Measurements from ENCODE around the gene SPRTN. TPM values are rescaled to one million over a fixed set of nuclear protein-coding genes. Genes with fewer than 3 reads are reported as not detected.
A peak's percentile ranks its signal among the peaks of the same experiment; 100 is the strongest.

Gene SPRTN
- total RNA-seq, 2 donors from 2014 or later, result 7.4 to 13.5 TPM

GRCh38 chr1:231357187-231357772 lies 19.2 kb downstream of the SPRTN start:
- Mint-ChIP-seq H3K9me3 (no peaks in the 10 kb centered on the region), H3K27ac (no peak overlapping the region), H3K36me3 (peaks cover 5 to 6% of the 10 kb centered on the region in 2 donors)
- DNase-seq (ENCODE audit: low spot score in 2 of 2) (no peak), ATAC-seq (no peak)

DNA sequence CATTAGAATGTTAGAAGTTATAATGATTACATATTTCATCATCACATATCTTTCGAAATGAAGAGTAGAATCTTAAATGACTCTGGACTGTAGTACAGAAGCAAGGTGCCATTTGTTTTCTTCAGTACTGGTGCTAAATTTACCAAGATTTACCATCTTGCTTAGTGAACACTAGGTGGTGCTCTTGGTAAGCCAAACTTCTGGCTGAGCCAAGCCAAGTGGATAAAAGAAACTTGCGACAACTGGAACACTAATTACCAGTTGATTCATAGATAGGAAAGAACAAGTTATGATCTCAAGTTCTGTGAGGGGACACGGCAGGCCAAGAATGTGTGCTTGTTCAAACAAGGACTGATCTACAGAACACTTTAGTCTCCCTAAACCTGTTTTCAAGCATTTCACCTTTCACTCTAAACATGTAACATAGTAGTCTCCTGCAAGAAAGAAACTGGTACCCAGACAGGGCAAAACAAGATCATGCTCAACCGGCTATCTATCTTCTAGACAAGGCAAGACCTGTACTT lies 19.8 kb downstream of the SPRTN start:
- ATAC-seq (peak; percentile 72 to 79), DNase-seq (ENCODE audit: low spot score in 2 of 2) (peak in 1 of 2 donors; percentile 19)
- Mint-ChIP-seq H3K27ac (peak overlapping the region in 1 of 2 donors; percentile 34), H3K9me3 (no peaks in the 10 kb centered on the region), H3K36me3 (peaks cover 5 to 6% of the 10 kb centered on the region in 2 donors)

- DNase-seq (ENCODE audit: low spot score in 2 of 2) (no peak), ATAC-seq (peak; percentile 45 to 52)
- H3K9me3 Mint-ChIP-seq, result no peaks in the 10 kb centered on the region
- H3K36me3 Mint-ChIP-seq, result peaks cover 5 to 6% of the 10 kb centered on the region in 2 donors
- no peak overlapping the region for H3K27ac Mint-ChIP-seq
Observed at GRCh38 chr1:231359113-231359512, 21.0 kb downstream of the SPRTN start.

GRCh38 chr1:231362325-231362724 lies 24.2 kb downstream of the SPRTN start:
- Mint-ChIP-seq H3K36me3 (peaks cover 5 to 6% of the 10 kb centered on the region in 2 donors), H3K27ac (no peak overlapping the region), H3K9me3 (no peaks in the 10 kb centered on the region)
- DNase-seq (ENCODE audit: low spot score in 2 of 2) (no peak), ATAC-seq (no peak)

- DNase-seq (ENCODE audit: low spot score in 2 of 2), result no peak
- Mint-ChIP-seq H3K27ac (no peak overlapping the region), H3K36me3 (peaks cover 5 to 6% of the 10 kb centered on the region in 2 donors), H3K9me3 (no peaks in the 10 kb centered on the region)
- no peak for ATAC-seq
Observed at GRCh38 chr1:231363624-231364023, 25.5 kb downstream of the SPRTN start.

DNA sequence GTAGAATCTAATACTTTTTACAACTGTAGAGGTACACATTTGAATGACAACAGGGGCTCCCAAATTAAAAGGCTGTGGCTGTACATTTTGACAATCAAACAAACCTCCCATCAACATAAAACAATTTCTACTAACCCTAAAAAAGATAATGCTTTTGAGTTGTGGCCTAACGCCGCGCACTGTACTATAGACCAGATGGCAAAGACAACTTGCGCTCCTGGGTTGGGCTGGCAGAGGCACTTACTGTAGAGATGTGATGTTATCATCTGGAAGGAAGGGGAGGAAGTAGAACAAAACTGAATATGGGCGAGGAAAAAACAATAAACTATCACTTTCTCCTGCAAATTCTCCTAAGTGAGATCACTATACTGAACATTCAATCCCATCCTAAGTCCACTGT lies 26.1 kb downstream of the SPRTN start:
- Mint-ChIP-seq H3K9me3 (no peaks in the 10 kb centered on the region), H3K27ac (no peak overlapping the region), H3K36me3 (peaks cover 5 to 6% of the 10 kb centered on the region in 2 donors)
- ATAC-seq, result no peak
- DNase-seq (ENCODE audit: low spot score in 2 of 2), result no peak

GRCh38 chr1:231369282-231369681 lies 31.2 kb downstream of the SPRTN start:
- Mint-ChIP-seq H3K36me3 (no peaks in the 10 kb centered on the region), H3K27ac (no peak overlapping the region), H3K9me3 (no peaks in the 10 kb centered on the region)
- no peak for DNase-seq (ENCODE audit: low spot score in 2 of 2)
- ATAC-seq, result no peak

DNA sequence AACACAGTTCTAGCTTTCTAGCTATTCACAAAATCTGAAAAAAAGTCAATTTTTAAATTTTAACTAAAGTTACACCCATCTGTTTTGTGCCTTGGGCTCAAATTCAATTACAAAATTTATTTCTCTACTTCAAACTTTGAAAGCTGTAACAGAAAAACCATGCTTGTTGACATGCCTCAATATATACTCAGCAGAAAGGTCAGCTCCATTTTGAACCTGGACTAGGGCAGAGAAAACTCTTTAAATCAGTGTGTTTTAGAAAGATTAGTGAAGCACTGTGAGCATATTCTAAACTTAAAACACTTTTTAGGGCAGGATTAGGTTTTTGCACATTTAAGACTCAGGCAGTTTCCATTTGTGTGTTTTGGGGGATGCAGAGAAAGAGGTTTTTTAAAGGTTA lies 34.4 kb downstream of the SPRTN start:
- Mint-ChIP-seq H3K27ac (no peak overlapping the region), H3K9me3 (no peaks in the 10 kb centered on the region), H3K36me3 (no peaks in the 10 kb centered on the region)
- no peak for DNase-seq (ENCODE audit: low spot score in 2 of 2)
- no peak for ATAC-seq

DNA sequence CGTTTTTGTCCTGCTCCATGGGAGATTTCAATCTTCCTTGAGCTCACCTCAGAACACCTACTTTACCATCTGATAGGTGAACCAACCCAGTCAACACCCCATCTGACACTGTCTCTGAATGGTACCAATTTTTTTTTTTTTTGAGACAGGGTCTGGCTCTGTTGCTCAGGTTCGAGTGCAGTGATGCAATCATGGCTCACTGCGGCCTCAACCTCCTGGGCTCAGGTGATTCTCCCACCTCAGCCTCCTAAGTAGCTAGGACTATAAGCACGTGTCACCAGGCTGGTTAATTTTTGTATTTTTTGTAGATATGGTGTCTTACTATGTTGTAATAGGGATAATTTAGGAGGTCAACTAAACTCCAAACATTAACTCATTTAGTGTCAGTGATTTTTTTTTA lies 36.3 kb downstream of the SPRTN start:
- ATAC-seq, result no peak
- no peak for DNase-seq (ENCODE audit: low spot score in 2 of 2)
- no peak overlapping the region for H3K27ac Mint-ChIP-seq
- no peaks in the 10 kb centered on the region for H3K9me3 Mint-ChIP-seq
- no peaks in the 10 kb centered on the region for H3K36me3 Mint-ChIP-seq

DNA sequence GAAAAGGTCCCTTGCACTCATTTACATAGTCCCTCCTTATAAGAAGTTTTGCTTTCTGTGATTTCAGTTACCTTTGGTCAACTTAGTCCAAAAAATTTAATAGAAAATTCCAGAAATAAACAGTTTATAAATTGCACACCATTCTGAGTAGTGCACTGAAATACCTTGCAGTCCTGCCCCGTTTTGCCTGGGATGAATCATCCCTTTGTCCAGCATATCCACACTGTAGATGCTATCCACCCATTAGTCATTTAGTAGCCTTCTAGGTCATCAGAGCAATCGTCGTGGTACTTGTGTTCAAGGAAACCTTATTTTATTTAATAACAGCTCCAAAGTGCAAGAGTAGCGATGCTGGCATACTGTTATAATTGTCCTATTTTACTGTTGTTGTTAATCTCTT lies 38.0 kb downstream of the SPRTN start:
- H3K27ac Mint-ChIP-seq, result peak overlapping the region in 1 of 2 donors; percentile 58
- no peak for ATAC-seq
- H3K9me3 Mint-ChIP-seq, result no peaks in the 10 kb centered on the region
- no peak for DNase-seq (ENCODE audit: low spot score in 2 of 2)
- H3K36me3 Mint-ChIP-seq, result no peaks in the 10 kb centered on the region

DNA sequence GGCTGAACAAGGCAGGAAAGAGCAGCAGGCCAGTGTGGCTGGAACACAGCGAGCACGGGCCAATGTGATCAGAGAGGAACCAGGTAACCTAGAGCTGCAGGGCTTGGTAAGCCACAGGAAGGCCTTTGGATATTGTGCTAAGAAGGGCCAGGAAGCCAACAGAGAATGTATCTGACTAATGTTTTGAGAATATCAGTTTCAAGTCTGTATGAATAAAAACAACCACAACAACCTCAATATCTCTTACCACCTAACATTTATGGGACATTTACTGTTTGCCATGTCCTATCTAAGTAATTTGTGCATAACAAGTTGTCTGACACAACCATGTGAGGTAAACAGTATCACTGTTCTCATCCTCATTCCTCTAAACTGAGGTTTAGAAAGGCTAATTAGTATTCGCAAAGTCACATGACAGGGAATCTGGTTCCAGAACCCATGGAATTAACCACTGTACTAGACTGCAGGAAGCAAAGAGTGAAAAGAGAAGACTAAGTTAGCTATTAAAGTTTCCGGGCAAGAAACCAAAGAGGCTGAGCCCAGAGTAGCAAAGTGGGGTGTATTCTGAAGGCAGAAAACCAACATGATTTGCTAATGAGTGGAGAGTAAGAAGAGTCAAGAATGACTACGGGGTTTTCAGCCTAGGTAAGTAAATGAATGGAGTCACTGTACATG lies 38.9 kb downstream of the SPRTN start:
- DNase-seq (ENCODE audit: low spot score in 2 of 2) (peak in 1 of 2 donors; percentile 26), ATAC-seq (peak; percentile 90 to 94)
- H3K36me3 Mint-ChIP-seq, result no peaks in the 10 kb centered on the region
- H3K9me3 Mint-ChIP-seq, result no peaks in the 10 kb centered on the region
- peak overlapping the region; percentile 58 to 82 for H3K27ac Mint-ChIP-seq

DNA sequence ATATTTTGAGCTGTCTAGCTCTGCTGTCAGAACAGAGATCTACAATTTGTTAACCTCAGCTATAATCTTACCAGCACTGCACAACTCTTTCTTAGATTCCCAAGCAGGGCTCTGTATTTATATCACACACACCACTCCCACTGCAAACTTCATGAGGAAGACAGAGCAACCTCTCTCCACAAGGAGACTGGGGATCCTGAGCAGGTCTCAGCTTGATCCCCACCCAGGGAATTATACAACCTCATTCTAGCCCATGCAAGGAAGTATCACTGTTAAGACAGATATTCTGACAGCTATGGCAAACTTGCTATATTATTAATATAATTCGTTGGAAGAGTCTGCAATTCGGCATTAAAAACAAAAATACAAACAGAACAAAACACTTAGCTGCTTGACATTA lies 43.6 kb downstream of the SPRTN start:
- ATAC-seq (no peak), DNase-seq (ENCODE audit: low spot score in 2 of 2) (no peak)
- Mint-ChIP-seq H3K9me3 (no peaks in the 10 kb centered on the region), H3K36me3 (no peaks in the 10 kb centered on the region), H3K27ac (no peak overlapping the region)

DNA sequence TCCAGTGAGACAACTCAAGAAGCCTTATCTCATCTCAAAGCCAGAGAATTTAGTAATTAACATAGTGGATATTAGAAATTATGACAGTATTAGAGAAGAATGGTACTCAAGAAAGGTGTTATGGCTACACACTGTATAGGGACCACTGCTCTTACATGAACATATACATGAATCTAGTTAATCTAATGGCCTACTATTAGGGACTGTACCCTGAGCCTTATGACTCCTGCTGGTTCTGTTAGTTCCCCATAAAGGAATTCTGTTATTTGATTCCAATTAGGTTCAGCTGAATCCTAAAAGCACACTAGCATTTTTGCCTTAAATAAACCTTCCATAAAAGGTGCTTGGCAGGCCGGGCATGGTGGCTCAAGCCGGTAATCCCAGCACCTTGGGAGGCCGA lies 44.3 kb downstream of the SPRTN start:
- H3K9me3 Mint-ChIP-seq, result no peaks in the 10 kb centered on the region
- ATAC-seq, result no peak
- no peak for DNase-seq (ENCODE audit: low spot score in 2 of 2)
- H3K27ac Mint-ChIP-seq, result no peak overlapping the region
- no peaks in the 10 kb centered on the region for H3K36me3 Mint-ChIP-seq

DNA sequence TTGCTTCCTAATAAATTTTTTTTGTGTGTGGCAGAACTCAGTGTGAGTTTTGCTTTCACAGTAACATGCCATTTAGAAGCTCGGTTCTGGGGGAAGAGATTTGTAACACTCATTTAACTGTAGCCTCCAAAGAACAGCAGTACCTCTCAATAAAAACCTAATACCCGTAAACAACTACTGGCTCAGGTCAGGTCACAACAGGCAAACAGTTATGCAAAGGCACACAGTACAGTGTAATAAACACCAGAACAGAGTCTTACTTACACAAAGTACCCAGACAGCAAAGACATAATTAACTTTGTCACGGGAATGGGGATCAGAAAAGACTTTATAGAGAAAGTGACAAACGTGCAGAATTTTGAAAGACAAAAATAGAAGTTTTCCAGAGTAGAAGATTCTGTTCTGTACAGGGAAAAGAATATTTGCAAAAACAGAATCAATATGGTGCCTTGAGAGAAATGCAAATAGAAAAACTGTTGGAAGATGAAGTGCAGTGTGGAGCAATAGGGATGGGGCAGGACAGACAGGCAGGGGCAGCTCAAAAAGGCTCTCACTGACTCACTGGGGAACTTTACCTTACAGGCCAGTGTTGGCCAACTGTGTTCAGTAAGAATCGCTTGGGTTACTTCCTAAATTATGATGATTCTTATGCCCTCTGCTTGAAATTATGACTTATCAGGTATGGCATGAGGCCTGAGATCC lies 45.2 kb downstream of the SPRTN start:
- Mint-ChIP-seq H3K27ac (no peak overlapping the region), H3K36me3 (no peaks in the 10 kb centered on the region), H3K9me3 (no peaks in the 10 kb centered on the region)
- ATAC-seq (no peak), DNase-seq (ENCODE audit: low spot score in 2 of 2) (no peak)

GRCh38 chr1:231384696-231385415 lies 46.8 kb downstream of the SPRTN start:
- H3K27ac Mint-ChIP-seq, result no peak overlapping the region
- DNase-seq (ENCODE audit: low spot score in 2 of 2) (no peak), ATAC-seq (no peak)
- peaks cover 0 to 2% of the 10 kb centered on the region in 2 donors for H3K36me3 Mint-ChIP-seq
- no peaks in the 10 kb centered on the region for H3K9me3 Mint-ChIP-seq

DNA sequence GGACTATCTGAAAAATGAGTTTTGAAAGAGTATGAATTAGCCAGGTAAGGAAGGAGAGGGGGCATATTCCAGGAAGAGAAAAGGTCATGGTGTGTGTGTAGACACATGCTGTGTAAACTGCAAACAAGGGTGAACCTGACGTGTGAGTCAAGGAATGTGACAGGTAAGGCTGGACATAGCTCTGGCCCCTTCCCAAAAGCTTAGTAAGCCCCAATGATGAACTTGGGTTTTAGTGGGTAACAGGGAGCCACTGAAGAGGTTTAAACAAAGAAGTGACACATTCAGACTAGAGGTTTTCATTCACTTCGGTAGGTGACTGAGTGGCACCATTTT lies 47.3 kb downstream of the SPRTN start:
- peaks cover 0 to 6% of the 10 kb centered on the region in 2 donors for H3K36me3 Mint-ChIP-seq
- no peaks in the 10 kb centered on the region for H3K9me3 Mint-ChIP-seq
- DNase-seq (ENCODE audit: low spot score in 2 of 2) (no peak), ATAC-seq (no peak)
- H3K27ac Mint-ChIP-seq, result no peak overlapping the region

DNA sequence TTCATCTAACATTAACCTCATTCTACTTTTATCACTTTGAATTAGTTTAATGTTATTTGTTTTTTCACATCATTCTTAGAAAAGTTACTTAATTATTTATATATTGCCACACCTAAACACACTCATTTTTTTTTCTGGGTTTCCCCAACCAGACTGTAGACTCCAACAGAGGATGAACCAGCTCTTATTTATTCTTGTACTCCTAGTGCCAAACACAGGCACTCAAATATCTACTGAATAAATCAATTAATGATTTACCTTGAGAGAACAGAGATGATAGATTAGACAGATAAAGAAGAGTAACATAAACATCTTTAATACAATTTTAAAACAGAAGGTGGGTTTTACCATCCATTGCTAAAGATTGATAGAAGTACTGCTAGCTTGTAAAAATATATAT lies 48.4 kb downstream of the SPRTN start:
- Mint-ChIP-seq H3K36me3 (peaks cover 0 to 6% of the 10 kb centered on the region in 2 donors), H3K27ac (no peak overlapping the region), H3K9me3 (no peaks in the 10 kb centered on the region)
- DNase-seq (ENCODE audit: low spot score in 2 of 2), result no peak
- ATAC-seq, result no peak
